HG03342 (cell line): Measurements from ENCODE around the gene PRMT1.

Experiments
- ATAC-seq: cut with Tn5 transposase; IDR thresholded peaks from one replicate; pipeline ENCODE4 v1.9.1; 2021; ENCODE audit warnings: mild to moderate bottlenecking, moderate library complexity; ENCODE audit not compliant: unreplicated experiment

Gene PRMT1

DNA sequence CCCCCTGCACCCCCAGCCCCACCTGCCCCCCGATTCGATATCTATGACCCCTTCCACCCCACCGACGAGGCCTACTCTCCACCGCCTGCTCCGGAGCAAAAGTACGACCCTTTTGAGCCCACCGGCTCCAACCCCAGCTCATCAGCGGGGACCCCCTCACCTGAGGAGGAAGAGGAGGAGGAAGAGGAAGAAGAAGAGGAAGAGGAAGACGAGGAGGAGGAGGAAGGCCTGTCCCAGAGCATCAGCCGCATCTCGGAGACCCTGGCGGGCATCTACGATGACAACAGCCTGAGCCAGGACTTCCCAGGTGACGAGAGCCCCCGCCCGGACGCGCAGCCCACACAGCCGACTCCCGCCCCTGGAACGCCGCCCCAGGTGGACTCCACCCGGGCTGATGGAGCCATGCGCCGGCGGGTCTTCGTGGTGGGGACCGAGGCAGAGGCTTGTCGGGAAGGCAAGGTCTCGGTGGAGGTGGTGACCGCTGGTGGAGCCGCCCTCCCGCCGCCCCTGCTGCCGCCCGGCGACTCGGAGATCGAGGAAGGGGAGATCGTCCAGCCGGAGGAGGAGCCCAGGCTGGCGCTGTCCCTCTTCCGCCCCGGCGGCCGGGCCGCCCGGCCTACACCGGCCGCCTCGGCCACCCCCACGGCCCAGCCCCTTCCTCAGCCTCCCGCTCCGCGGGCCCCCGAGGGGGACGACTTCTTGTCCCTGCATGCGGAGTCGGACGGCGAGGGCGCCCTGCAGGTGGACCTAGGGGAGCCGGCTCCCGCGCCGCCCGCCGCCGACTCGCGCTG lies 25.8 kb upstream of the PRMT1 start:
- ATAC-seq = no peak

DNA sequence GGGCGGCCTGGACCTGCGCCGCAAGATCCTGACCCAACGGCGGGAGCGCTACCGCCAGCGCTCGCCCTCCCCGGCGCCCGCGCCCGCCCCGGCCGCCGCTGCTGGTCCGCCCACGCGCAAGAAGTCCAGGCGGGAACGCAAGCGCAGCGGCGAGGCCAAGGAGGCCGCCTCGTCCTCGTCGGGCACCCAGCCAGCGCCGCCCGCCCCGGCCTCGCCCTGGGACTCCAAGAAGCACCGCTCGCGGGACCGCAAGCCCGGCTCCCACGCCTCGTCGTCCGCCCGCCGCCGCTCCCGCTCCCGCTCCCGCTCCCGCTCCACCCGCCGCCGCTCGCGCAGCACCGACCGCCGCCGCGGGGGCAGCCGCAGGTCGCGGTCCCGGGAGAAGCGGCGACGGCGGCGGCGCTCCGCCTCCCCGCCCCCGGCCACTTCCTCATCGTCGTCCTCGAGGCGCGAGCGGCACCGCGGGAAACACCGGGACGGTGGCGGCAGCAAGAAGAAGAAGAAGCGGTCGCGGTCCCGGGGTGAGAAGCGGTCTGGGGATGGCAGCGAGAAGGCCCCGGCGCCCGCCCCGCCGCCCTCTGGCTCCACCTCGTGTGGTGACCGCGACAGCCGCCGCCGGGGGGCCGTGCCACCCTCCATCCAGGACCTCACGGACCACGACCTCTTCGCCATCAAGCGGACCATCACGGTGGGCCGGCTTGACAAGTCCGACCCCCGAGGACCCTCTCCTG lies 25.1 kb upstream of the PRMT1 start:
- ATAC-seq = no peak

DNA sequence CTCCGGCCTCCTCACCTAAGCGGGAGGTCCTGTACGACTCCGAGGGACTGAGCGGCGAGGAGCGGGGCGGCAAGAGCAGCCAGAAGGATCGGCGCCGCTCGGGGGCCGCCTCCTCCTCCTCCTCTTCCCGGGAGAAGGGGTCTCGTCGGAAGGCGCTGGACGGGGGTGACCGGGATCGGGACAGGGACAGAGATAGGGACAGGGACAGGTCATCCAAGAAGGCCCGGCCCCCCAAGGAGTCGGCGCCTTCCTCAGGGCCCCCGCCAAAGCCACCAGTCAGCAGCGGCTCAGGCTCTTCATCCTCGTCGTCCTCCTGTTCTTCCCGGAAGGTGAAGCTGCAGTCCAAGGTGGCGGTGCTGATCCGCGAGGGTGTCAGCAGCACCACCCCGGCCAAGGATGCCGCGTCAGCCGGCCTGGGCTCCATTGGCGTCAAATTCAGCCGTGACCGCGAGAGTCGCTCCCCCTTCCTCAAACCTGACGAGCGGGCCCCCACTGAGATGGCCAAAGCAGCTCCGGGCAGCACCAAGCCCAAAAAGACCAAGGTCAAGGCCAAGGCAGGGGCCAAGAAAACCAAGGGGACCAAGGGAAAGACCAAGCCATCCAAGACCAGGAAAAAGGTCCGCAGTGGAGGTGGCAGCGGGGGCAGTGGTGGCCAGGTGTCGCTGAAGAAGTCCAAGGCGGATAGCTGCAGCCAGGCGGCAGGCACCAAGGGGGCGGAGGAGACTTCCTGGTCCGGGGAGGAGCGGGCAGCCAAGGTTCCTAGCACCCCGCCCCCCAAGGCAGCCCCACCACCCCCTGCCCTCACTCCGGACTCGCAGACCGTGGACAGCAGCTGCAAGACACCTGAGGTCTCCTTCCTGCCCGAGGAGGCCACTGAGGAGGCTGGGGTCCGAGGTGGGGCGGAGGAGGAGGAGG lies 24.3 kb upstream of the PRMT1 start:
- no peak for ATAC-seq

DNA sequence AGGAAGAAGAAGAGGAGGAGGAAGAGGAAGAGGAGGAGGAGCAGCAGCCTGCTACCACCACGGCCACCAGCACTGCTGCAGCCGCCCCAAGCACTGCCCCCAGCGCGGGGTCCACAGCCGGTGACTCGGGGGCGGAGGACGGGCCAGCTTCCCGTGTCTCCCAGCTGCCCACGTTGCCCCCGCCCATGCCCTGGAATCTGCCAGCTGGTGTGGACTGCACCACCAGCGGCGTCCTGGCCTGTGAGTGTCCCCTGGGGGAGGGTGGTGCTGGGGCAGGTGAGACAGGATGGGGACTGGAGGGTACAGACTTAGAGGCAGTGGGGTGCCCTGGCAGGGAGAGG lies 23.6 kb upstream of the PRMT1 start:
- no peak for ATAC-seq

DNA sequence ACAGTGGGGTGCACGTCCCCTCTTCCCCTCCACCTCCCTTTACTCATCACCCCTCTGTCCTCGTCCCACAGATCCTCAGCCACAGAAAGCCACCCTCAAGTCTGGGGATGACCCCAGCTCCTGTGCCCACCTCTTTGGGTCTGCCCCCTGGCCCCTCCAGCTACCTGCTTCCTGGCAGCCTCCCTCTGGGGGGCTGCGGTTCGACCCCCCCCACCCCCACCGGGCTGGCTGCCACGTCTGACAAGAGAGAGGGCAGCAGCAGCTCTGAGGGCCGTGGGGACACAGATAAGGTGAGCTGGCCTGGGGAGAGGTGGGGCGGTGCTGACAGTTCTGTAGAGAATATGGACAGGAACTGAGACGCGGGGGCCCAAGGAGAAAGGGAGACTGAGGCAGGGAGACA lies 22.5 kb upstream of the PRMT1 start:
- no peak for ATAC-seq

DNA sequence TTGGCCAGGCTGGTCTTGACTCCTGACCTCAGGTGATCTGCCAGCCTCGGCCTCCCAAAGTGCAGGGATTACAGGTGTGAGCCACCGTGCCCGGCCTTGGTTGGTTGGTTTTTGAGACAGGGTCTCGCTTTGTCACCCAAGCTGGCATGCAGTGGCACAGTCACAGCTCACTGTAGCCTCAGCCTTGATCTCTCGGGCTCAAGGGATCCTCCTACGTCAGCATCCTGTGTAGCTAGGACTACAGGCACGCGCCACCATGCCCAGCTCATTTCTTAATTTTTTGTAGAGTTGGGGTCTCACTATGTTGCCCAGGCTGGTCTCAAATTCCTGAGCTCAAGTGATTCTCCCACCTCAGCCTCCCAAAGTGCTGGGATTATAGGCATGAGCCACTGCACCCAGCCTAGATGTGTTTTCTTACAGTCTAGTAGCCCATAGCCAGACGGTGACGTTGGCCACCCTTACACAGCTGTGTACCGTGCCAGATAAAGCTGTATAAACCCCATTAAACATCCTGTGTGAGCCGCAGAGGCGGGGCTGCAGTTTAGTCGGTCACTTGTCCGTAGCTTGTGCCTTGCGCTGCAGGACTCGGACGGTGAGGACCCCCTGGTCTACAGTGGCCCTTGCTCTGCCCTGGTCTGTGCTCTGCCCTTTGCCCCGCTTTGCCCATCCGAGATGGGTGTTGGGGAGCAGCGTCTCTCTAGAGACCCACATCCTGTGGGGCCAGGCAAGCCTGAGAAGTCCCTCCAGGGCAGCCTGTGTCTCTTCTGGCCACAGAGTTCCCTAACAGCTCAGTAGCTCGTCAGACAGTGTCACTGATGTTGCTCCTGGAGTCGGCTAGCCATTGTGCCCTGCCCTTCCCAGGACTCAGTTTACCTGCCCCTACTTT lies 21.3 kb upstream of the PRMT1 start:
- ATAC-seq = no peak

DNA sequence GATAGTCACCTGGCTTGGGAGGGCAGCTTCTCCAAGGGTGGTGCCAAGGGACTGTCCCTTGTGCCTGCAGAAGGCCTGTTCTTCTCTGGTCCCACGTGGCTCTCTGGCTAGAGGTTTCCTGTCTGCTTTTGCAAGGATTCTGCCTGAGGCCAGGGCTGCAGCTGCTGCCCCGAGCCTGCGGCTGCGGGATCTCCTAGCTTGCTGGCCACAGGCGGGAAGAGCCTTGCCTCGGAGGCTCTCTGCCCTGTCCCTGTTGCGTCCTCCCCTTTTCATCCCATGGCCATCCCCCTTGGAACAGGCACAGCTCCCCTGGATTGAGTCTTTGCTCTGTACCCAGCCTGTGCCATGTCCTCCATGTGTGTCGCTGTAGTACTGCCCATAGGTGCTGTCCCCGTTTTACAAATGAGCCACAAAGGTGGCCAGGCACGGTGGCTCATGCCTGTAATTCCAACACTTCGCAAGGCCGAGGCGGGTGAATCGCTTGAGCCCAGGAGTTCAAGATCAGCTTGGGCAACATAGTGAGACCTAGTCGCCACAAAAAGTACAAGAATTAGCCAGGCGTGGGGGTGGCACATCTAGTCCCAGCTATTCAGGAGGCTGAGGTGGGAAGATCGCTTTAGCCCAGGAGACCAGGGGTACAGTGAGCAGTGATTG lies 20.5 kb upstream of the PRMT1 start:
- no peak for ATAC-seq

DNA sequence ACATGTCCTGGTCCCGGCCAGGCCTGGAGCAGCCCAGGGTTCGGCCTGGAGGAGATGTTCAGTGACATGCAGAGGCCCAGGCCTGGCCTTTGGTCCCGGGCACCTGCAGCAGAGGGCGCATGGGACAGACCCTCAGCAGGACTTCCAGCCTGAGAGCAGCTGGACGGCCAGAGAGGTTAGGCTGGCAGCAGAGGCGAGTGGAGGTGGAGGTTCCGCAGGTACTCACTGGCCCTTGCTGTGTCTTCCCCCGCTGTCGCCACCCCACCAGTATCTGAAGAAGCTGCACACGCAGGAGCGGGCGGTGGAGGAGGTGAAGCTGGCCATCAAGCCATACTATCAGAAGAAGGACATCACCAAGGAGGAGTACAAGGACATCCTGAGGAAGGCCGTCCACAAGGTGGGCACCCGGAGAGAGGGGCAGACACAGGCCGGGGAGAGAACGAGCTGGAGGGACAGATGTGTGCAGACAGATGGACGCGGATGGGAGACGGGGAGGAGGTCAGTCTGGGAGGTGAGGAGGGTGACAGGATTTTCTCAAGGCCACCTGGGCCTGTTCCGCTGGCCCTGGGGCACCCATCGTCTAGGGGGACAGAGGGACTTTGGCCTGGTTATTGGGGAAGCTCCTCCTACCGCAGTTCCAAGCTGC lies 19.5 kb upstream of the PRMT1 start:
- no peak for ATAC-seq

DNA sequence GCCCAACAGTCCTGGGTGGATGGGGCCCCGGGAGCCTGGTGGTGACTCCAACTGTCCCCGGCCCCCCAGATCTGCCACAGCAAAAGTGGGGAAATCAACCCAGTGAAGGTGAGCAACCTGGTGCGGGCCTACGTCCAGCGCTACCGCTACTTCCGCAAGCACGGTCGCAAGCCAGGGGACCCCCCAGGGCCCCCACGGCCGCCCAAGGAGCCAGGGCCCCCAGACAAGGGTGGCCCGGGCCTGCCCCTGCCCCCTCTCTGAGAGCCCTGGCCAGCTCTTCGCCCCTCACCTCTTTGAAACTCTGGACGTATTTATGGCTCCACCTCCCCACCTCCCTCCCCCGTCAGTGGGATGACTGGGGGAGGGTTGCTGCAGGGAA lies 18.9 kb upstream of the PRMT1 start:
- ATAC-seq = no peak

DNA sequence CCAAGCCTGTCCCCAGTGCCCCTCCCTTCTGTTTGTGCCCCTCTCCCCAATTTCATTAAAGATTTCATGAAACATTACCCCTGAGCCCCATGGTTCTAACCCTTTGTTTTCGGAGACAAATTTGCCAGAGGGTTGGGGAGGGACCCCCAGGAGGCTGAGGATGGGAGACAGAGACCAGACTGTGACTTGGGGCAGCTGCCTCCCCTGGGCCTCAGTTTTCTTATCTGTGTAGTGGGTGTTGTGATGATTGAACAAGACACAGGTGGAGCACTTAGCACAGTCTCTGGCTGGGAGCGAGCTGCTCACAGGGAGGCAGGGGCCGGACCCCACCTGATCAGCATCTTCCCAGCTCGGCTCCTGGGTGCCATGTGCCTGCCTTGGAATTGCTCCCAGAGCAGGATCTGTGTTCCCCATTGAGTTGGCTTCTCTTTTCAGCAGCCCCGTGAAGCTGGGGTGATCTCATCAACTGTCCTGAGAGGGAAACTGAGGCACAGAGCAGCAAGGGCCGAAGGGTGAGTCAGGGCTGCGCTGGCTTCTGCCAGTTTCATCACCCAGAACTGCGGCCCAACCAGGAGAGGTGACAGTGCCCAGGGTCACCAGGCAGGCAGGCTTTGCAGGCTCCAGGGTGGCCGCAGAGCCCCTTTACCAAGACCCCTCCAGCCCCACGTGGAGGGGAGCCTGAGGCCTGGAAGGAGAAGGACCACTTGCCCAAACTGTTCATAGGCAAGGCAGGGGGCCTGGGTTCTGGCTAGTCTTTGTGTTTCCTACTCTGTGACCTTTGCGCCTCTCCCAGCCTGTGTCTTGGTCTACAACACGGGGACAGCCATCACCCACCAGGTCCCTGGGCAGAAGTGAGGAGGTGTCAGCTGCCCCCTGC lies 18.3 kb upstream of the PRMT1 start:
- no peak for ATAC-seq

DNA sequence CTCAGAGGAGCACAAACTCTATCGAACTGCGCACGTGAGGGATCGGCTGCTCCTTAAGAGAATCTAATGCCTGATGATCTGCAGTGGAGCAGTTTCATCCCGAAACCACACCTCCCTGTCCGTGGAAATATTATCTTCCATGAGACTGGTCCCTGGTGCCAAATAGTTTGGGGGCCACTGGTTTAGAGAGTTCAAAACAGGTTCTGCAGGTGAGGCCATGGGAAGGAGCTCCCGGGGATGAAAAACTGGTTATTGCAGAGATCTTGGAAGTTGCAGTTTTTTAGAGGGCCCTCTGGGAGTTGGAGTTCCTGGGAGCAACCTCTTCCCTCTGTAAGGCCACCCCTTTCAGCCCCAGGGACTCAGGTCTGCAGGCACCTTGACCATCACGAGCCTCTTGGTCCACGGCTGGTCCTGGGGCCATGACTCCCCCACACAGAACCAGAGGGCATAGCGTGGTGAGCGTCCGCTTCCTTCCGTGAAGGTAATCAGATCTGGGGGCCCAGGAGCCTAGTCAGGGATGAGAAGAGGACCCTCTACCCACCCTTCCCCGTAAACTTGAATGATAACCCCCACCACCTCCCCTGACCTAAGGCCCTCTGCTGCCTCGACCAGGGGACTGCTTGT lies 16.6 kb upstream of the PRMT1 start:
- ATAC-seq = no peak

DNA sequence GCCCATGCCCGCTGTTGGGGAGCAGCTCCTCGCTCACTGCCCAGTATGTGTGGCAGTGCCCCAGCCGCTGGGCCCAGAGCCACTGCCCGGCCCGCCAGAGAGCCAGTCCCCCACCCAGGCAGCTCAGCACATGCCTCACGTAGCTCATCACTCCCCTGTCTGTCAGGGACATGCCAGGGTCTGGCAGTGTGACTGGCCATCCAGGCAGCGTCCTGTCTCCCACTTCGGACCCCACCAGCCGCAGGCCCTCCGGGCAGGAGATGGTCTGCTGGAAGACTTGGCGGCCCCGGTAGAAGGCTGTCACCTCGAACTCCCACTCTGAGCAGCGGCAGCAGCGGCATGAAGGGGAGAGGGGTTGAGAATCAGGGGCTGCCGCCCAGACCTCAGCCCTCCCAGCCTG lies 15.1 kb upstream of the PRMT1 start:
- ATAC-seq = no peak

DNA sequence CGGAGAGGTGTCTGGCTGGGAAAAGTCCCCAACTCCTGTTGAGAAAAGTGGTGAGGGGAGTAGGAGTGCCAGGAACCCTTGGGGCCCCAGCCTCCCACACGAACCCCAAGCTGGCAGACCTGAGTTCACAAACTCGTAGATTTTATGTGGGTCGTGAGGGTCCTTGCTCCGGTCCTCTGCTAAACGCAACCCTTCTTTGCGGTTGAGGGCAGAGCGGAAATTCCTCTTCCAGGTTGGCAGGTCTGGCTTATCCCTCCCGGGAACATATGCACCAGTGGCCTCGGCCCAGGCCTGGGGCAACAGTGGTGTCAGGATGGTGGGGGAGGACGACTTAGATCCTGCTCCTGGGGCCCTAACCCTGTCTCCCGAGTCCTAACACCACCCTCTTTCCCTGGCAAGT lies 13.8 kb upstream of the PRMT1 start:
- no peak for ATAC-seq

DNA sequence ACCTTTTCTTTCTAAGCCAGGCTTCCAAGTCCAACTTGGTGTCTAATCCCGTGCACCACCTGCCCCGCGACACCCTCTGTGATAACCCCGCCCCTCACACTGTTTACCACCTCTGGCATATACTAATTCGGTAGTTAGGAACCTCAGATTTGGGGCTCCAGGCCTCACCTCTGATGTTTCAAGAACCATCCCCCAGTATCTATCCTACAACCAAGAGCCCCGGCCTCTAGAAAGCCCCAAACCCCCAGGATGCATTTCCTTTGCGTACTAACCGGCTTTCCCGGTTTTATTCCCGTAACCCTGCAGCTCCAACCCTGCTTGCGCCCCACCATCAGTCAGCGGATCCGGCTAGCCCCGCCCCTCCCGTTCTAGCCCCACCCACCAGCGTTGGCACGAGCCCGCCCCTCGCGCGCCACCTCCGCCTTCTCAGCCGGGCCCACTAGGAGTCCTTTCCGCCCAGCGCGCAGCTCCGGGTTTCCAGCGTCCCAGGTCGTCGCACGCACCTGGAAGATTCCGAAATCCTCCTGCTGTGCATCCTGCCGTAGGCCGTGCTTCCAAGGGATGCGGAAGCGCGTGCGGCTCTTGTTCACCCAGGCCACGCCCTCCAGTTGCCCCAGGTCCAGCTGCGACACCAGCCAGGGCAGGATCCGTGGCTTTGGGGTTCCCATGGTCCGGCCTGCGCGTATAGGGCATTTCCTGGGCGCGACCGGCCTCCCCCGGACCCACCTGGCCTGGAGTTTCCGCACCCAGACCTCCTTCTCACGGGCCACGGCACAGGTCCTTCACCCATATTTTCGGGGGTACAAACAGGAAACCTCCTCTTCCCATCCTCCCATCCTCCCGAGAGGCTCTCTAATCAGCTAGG lies 12.7 kb upstream of the PRMT1 start:
- no peak for ATAC-seq

DNA sequence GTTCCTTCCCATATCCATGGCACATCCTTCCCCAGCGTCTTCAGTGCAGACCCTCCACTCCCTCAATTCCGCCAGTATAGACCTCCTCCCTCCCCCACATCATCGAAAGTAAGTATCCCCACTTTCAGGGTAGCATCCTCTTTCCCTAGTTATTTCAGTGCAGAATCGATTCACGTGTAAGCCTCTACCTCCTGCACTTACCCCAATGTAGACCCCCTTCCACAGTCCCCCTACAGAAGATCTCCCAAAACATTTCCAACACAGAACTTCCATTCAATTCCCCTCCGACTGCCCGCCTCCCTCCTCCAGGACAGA lies 12.1 kb upstream of the PRMT1 start:
- no peak for ATAC-seq

DNA sequence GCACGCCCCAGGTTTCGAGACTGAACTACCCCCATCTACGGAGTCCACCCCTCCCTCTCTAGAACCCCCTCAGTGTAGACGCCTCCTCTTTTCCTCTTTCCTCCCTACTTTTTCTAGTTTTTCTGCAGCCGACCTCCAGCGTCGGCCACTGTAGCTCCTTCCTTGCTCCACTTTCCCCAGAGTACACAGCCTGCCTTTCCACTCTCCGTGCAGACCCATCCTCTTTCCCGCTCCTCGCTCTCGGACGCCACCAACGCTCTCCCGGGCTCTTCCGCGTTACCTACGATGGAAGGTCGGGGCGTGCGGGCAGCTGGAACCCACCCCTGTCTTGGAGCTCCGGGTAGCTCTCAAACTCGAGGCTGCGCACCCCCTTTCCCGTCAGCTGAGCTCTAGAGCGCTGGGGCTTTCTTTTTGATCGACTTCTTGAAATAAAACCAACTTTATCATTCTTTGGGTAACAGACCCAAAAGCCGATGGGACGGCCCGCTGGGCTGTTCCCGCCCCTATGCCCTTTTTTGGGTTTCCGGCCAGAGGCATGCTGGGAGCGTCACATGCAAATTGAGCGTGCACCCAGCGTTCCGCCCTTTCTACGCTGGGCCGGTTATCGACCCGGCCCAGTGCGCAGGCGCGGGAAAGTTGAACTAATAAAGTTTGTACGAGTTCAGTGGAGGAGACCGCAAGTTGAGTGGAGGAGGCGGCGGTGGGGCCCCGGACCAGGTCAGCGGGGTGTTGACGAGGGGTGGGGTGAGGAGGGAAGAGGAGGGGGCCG lies 11.5 kb upstream of the PRMT1 start, which contains the start of the genes BCL2L12 and IRF3:
BCL2L12 (plus strand) TSS at position 583 of the 769 bp plus-strand sequence. CDS start 760 bp downstream, outside the sequence.
IRF3 (minus strand) TSS at position 507 of the 769 bp plus-strand sequence. CDS start 1,019 bp downstream, outside the sequence.
- ATAC-seq = peak; percentile 74

DNA sequence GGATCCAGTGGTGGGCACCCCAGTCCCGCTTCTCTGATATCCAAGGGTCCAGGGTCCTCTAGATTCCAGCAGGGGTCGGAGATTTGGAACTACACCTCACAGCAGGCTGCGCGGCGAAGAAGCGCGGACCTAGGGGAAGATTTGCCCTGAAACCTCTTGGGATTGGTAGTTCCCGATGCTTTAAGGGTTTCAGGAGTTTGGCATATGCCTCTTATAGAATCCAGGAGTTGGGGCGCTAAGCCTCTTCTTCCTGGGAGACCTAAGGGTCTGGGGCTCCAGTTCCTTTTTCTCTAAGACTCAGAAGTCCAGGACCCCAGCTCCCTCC lies 11.0 kb upstream of the PRMT1 start:
- ATAC-seq = no peak
